ENCODE data around the gene PPP4R1.

The PPP4R1 gene

GRCh38 chr18:9581667-9582066, 32.7 kb downstream of the PPP4R1 start:
- no peak for DNase-seq

GRCh38 chr18:9578306-9578705, 36.1 kb downstream of the PPP4R1 start:
- DNase-seq: no peak

- DNase-seq: no peak
These were observed 37.0 kb downstream of the PPP4R1 start for GRCh38 chr18:9577361-9577760.

GRCh38 chr18:9575558-9575957, 38.8 kb downstream of the PPP4R1 start:
- DNase-seq: no peak

GRCh38 chr18:9574473-9575115, 39.8 kb downstream of the PPP4R1 start:
- DNase-seq: no peak

GRCh38 chr18:9571546-9571945, 42.8 kb downstream of the PPP4R1 start:
- no peak for DNase-seq

GRCh38 chr18:9570255-9570654, 44.1 kb downstream of the PPP4R1 start:
- DNase-seq: no peak

GRCh38 chr18:9569178-9569577, 45.2 kb downstream of the PPP4R1 start:
- DNase-seq: no peak

- no peak for DNase-seq
These were observed 46.2 kb downstream of the PPP4R1 start for GRCh38 chr18:9568186-9568585.

GRCh38 chr18:9565407-9565806, 49.0 kb downstream of the PPP4R1 start:
- DNase-seq: no peak

GRCh38 chr18:9563331-9563730, 51.0 kb downstream of the PPP4R1 start:
- DNase-seq: no peak

GRCh38 chr18:9562584-9562983, 51.8 kb downstream of the PPP4R1 start:
- no peak for DNase-seq

- DNase-seq: no peak
These were observed 52.6 kb downstream of the PPP4R1 start for GRCh38 chr18:9561759-9562158.

- no peak for DNase-seq
These were observed 55.1 kb downstream of the PPP4R1 start for GRCh38 chr18:9559253-9559652.

- no peak for DNase-seq
These were observed 55.8 kb downstream of the PPP4R1 start for GRCh38 chr18:9558387-9559064.

- DNase-seq: no peak
These were observed 57.0 kb downstream of the PPP4R1 start for GRCh38 chr18:9557250-9557943.

GRCh38 chr18:9552616-9553015, 61.7 kb downstream of the PPP4R1 start:
- DNase-seq: no peak

- no peak for DNase-seq
These were observed 62.2 kb downstream of the PPP4R1 start for GRCh38 chr18:9552191-9552590.

GRCh38 chr18:9550429-9550828, 63.9 kb downstream of the PPP4R1 start:
- DNase-seq: no peak

- DNase-seq: no peak
These were observed 65.0 kb downstream of the PPP4R1 start for GRCh38 chr18:9549405-9549804.

GRCh38 chr18:9547782-9548181, 66.6 kb downstream of the PPP4R1 start:
- no peak for DNase-seq

- DNase-seq: no peak
These were observed 67.9 kb downstream of the PPP4R1 start for GRCh38 chr18:9546468-9546867.

- DNase-seq: no peak
These were observed 69.3 kb downstream of the PPP4R1 start for GRCh38 chr18:9545029-9545428.

- no peak for DNase-seq
These were observed 71.4 kb downstream of the PPP4R1 start for GRCh38 chr18:9542924-9543323.

All from stimulated activated CD4-positive, alpha-beta T cell treated with anti-CD3 and anti-CD28 coated beads, Interleukin-4, amount 100 ng/mL, for 1 hour (primary cell).